8988T (cell line): ENCODE data around the gene DOK1.

Experiments
- DNase-seq: peaks from one replicate; pipeline ENCODE4 v3.0.0; 2011

DOK1 gene

GRCh38 chr2:74571058-74571457, 16.5 kb downstream of the DOK1 start:
- DNase-seq = no peak

DNA sequence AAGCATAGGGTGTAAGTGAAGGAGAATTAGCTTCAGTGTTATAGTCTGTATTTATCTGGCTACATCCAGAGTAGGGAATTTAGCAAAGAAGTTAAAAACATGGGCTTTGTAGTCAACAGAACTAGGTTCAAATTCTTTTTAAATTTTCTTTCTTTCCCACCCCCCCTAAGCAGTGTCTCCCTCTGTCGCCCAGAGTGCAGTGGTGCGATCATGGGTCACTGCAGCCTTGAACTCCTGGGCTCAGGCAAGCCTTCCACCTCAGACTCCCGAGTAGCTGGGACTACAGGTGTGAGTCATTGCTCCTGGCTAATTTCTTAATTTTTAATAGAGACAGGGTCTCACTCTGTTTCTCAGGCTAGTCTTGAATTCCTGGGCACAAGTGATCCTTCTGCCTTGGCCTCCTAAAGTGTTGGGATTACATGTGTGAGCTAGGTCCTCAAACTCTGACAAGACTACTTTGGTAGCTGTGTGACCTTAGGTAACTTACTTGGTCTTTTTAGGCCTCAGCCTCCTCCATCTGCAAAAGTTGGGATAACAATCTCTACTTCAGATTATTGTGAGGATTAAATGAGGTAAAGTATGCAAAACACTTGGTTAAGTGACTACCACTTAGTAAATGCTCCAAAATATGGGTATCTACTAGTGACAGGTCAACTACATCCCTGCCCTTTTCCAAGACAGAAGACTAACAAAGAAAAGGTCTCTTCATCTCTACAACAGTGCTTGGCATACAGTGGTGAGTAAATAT, 17.8 kb downstream of the DOK1 start:
- no peak for DNase-seq

DNA sequence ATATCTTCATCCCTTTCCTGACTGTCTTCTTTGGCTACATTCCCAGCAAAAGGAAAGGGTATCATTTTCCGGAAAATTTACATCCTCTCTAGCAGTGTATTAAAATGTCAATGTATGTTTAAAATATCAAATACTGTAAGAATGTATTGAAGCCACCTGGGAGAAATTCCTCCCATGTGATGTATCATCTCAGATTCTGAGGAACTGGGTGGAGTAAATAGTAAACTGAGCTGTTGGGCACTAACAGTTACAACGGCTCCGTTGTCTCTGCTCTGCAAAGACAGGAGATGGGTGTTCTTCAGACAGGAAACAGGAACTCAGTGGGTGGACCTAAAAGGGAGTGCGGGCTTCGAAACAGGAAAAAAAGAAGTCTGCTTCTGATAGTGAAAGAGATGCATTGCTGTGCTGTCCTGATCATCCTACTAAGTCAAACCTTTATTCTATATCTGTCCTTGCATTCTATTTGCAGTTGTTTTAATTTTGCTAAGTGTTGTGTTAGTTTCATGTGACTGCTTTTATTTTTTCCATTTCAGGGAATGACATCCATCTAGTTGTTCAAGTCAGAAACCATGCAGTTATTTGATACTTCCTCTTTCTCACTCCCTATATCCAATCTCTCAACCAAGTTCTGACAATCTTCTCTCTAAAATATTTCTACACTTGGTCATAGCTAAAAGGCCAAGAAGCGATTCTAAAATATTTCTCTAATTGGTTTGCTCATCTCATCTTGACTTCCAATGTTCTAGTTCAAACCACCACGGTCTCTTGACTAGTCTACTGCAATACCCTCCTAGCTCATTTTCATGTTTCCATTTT, 19.4 kb downstream of the DOK1 start:
- no peak for DNase-seq

DNA sequence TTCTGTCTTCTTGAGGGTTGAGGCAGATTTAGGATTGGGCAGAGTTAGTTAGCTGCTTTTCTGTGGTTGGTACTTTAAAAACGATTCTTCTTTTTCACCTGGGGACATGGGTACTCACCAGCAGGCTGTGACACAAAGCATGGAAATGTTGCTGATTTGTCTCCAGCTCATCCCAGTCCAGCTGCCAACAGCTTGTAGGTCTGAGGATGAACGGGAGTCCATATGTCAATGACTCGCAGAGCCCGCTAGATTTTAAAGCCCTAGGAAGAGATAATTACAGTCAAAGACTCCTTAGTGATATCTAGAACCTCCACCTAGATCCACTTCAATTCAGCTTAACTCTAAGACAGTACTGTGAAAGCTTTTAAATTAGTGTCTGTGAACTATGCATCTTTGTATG, 20.8 kb downstream of the DOK1 start:
- no peak for DNase-seq

GRCh38 chr2:74576211-74576862, 21.8 kb downstream of the DOK1 start:
- no peak for DNase-seq

- no peak for DNase-seq
Observed at GRCh38 chr2:74576863-74577229, 22.3 kb downstream of the DOK1 start.

DNA sequence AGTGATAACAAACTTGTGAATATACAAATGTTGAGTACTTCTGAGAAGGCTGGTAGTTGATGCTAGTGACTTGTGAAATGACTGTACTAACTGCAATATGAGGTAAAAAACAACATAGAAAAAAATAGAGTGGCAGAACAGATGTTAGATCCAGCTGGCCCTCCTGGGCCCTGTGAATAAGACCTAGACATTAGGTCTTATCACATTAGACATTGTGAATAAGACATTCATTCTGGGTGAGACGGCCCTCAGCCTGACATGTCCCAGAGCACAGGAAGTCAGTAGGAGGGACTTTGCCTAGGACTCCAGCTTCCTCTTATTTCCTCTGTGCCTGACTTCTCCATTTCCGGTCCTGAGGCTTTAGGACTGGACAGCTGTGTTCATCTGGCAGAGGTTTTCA, 22.9 kb downstream of the DOK1 start:
- DNase-seq = no peak

- DNase-seq = no peak
Observed at GRCh38 chr2:74578408-74578807, 23.9 kb downstream of the DOK1 start.

GRCh38 chr2:74581463-74581862, 26.9 kb downstream of the DOK1 start:
- DNase-seq = no peak

DNA sequence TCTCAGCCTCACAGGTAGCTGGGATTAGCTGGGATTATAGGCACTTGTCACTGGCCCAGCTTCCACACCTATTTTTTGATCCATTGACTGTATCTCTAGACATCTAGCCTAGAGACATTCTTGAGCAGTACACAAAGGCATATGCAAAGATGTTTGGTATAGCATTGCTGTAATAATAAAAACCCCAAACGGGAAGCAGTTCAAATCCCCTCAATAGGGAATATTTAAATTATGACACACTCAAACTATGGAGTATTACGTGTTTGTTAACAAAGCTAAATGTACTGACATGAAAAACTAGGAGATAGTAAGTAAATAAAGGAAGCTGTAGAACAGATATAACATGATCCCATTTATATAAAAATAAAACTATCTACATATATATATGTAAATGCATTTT, 27.7 kb downstream of the DOK1 start:
- no peak for DNase-seq

GRCh38 chr2:74583504-74583903, 29.0 kb downstream of the DOK1 start:
- DNase-seq = no peak

DNA sequence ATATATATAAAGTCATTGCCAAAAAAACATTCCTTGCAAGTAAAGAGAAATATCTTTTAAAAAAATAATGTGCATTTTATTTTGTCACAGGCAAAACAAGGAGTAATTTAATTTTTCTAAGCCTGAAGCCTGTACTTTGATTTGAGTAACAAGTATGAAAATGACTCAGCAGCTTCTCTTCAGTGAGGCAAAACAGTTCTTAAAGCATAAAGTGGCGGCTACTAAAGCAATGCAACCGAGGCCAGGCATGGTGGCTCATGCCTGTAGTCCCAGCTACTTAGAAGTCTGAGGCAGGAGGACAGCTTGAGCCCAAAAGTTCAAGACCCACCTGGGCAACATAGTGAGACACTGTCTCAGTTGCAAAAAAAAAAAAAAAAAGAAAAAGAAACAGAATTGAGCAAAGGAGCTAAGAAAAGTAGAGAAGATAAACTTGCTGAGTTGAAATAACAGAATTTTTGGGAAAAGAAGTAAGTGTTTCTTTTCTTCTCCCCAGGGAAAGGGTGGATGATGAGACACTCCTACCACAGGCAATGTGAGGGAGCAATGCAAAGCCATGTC, 29.6 kb downstream of the DOK1 start:
- DNase-seq = no peak

DNA sequence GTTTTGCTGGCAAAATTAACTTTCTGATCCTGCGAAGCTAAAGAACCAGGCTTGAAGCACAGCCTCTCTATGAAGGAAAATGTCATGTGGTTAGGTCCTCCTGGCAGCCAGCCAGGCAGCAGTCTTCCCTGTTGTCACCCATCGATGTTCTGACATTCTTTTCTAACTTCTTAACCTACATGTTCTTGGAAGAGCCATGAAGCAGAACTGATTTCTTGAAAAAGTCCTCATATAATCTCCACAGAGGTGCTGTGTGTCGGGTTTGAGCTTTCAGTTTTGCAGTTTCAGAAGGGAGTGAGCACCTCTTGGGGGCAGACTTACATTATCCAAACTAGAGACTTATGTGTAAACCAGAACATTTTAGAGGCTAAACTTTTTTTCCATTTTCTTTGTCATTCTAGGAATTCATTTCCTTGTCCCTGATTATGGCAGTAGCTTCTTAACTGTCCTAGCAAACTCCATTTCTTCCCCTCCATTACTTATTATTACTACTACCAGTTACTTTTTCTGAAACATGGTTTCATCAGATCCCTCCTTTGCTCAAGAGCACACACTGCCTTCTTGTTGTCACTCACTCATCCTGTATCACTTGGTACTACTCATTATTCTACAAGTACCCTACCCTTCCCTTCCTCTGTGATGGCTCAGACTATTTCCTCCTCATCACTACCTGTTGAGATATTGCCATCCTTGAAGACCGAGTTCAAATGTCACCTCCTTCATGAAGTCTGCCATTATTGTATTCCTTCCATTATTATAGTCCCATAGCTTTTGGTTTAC, 31.1 kb downstream of the DOK1 start:
- DNase-seq = no peak

DNA sequence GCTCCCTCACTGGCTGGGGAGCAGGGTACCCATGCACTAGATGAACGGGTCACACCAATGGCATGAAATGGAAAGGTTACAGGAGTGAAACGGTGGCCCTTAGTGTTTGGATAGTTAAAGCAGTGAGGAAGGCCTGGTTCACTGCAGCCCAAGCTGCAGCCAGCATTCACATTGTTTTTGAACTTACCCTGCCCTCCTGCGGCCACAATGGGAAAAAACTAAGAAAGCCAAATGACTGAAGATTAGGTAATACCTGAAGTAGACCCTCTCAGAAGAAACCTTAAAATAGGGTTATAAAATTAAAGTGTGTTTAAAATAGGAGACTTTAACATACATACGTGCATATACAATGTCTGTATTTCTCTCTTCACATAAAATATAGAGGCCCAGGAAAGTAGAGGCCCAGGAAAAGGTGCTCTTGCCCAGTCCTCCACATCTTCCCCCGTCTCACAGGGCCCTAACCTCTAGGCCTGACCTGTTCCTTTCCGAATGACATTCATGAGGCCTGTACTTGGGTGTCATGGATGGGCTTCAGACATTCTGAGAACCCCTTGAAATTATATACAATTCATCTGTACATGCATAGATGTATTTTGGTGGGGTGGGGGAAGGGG, 33.3 kb downstream of the DOK1 start:
- DNase-seq = peak; percentile 26

DNA sequence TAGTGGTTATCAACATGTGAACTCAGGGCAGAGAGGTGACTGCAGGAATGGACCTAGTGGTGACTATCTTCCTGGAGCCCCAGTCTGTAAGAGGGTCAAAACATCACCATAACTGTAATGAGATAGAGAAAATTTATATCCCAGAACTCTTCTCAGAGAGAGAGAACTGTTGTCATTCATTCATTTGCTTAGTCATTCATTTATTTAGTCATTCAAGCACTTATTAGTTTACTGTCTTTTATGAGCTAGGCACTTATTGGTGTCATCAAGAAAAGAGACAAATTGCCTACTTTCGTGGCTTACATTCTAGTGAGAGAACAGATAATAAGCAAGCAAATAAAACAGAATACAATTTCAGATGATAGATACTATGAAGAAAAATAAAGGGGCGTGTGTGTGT, 34.1 kb downstream of the DOK1 start:
- DNase-seq = no peak

DNA sequence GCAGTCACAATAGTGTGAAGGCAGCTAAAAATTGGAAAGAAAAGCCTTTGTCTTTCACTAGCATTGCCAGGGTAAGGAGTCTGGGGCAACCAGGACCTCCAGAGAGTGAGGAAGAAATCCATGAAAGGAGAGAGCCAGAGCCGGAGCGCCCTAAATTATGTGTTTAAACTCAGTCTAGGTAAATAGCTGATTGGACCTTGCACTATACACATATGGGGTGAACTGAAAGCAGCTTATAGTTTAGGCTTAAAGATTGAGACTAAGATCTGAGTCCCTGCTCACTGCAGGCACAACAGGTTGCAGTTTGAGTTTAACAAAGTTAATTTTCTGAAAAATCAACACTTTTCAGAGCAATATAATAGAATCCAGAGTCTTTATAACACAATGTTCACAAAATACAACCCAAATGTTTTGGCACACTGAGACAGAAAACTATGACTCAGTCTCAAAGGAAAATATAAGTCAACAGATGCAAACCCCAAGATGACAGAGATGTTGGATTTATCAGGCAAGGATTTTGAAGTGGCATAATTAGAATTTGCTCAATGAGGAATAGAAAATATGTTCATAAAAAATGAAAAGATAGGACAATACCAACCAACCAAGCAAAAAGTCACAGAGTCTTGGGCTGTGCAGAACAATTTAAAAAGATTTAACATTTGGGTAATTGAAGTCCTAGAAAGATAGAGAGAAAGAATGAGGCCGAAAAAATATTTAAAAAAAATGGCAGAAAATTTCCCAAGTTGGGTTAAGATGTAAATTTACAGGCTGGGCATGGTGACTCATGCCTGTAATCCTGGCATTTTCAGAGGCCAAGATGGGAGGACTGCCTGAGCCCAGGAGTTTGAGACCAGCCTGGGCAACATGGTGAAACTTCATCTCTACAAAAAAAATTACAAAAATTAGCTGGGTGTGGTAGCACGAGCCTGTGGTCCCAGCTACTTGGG, 39.6 kb downstream of the DOK1 start:
- DNase-seq = no peak

- no peak for DNase-seq
Observed at GRCh38 chr2:74596584-74596983, 42.1 kb downstream of the DOK1 start.

DNA sequence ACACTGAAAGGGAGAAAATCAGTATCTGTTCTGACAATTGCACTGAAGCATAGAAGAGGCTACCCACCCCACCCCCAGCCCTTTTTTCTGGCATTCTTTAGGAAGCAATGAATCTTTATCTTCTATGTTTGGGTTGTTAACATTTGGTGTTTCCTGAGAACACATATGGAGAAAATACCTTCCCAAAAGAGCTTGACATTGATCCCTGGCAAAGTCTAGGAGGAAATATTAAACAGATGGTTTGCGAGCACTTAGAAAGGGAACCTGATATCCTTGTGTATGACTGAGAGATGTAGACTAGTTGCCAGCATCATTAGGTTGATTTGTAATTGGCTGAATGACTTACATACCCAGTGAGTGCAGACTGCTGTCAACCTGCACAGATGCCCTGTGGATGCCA, 42.9 kb downstream of the DOK1 start:
- no peak for DNase-seq

DNA sequence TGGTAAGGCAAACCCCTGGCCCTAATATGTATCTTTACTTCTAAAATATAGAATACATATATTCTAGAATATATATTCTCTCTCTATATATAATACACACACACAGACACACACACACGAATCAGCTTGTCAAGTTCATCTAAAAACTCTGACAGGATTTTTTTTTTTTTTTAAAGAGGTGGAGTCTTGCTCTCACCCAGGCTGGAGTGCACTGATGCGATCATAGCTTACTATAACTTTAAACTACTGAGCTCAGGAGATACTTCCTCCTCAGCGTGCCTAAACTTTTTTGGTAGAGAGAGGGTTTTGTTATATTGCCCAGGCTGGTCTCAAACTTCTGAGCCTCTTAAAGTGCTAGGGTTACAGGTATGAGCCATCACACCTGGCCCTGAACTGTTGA, 45.2 kb downstream of the DOK1 start:
- DNase-seq = no peak

DNA sequence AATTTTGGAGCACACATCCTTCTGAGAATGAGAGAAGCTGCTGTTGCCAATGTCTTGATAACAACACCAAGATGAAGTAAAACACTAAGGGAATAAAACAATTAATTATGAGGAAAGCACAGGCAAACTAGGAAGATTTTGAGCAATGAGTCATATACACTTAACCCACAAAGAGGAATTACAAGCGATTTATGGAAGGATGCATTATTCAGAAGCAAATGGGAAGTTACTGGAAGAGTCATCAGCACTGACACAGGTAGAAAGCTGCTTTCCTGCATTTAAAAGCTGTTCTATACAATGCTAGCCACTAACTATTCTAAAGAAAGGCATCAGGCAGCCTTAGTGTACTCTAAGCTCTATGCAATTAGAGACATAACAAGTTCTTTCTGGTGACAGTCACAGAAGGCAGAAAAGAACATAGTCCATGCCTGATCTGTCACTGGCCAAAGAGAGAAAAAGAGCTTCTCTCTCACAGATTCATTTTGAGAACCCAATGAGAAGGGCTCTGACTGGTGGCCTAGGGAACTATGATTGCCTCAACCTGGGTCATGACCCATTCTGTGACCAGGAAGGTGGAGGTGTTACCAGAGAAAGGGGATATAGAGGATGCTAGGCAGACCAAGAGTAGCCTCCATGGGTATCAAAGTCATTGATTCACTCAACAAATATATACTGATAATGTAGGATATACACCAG, 48.2 kb downstream of the DOK1 start:
- DNase-seq = no peak
